ENCODE data around the gene KLRF2. TPM values are rescaled to one million over a fixed set of nuclear protein-coding genes. Genes with fewer than 3 reads are reported as not detected.

KLRF2 gene
- total RNA-seq, 3 donors from 2014 or later = not detected

DNA sequence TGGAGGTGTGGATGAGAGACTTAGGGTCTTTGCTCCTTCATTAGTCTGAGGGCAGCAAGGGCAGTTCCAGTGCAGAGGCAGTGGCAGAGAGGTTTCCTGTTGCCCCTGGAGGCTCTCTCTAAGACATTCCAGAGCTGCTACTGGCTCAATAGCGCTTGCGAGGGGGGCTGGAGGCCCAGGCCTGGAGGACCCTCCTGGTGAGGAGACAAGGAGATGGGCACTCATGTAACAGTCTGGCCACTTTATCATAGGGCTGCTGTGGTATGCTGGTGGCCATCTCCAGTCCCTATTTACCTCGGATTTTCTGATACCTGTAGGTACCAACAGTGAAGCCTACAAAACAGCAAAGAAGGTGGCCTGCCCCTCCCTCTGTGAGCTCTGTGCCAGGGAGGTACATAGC lies 38.2 kb downstream of the KLRF2 start:
- intact Hi-C loops (cut with DNase I; ENCODE audit: low total_unique reads) = no loop called here
- no peak overlapping the region for H3K4me3 ChIP-seq
- no peaks in the 10 kb centered on the region for H3K36me3 ChIP-seq
- no peaks in the 10 kb centered on the region for H3K4me1 ChIP-seq
- no peak for DNase-seq (ENCODE audit: low spot score in 2 of 2)
- peaks cover 0 to 7% of the 10 kb centered on the region in 2 donors for H3K9me3 ChIP-seq
- H3K27ac ChIP-seq = no peak overlapping the region
- no peaks in the 10 kb centered on the region for H3K27me3 ChIP-seq
- TF ChIP-seq CTCF (IDR thresholded peaks at IDR 0.05) = no peak
- TF ChIP-seq POLR2AphosphoS5 (IDR thresholded peaks at IDR 0.05) = no peak
- no peak for TF ChIP-seq POLR2A (IDR thresholded peaks at IDR 0.05)

DNA sequence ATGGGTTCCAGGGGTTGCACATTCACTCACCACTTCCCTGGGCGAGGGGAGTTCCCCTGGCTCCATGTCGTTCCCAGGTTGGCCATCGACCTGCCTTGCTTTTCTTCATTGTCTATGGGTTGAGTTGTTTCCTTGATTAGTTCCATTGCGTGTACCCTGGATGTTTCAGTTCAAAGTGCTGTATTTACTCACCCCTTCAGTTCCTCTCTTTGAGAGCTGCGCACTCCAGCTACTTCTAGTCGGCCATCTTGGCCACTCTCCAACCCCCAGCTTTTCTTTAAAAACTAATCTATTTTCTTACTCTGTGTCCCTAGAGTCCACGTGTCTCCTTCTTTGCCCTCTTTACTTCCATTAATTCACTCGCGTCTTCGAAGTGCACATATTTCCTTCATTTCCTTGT lies 39.2 kb downstream of the KLRF2 start:
- TF ChIP-seq POLR2AphosphoS5 (IDR thresholded peaks at IDR 0.05) = no peak
- no peak for TF ChIP-seq CTCF (IDR thresholded peaks at IDR 0.05)
- no peak for TF ChIP-seq POLR2A (IDR thresholded peaks at IDR 0.05)

DNA sequence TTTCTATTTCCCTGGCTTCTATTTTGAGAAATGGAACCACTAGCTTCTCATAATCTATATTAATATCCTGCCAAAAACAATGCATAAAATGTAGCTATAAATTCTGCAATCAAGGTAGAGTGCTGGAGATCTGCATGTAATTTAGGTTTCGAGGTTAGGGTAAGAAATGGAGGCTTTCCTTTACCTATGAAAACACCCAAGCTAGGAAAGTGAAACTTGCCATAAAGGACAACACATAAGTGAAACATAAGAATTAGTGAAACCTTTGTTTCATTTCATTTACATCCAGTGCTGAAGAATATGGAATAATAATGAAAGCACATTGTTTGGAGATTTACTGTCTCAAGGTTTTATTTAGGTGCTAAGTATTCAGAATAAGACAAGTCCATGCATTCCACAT lies 41.1 kb downstream of the KLRF2 start:
- H3K36me3 ChIP-seq = no peaks in the 10 kb centered on the region
- H3K27me3 ChIP-seq = no peaks in the 10 kb centered on the region
- H3K27ac ChIP-seq = no peak overlapping the region
- H3K9me3 ChIP-seq = peaks cover 0 to 7% of the 10 kb centered on the region in 2 donors
- no peak for DNase-seq (ENCODE audit: low spot score in 2 of 2)
- H3K4me1 ChIP-seq = no peaks in the 10 kb centered on the region
- TF ChIP-seq POLR2AphosphoS5 (IDR thresholded peaks at IDR 0.05) = no peak
- TF ChIP-seq CTCF (IDR thresholded peaks at IDR 0.05) = no peak
- TF ChIP-seq POLR2A (IDR thresholded peaks at IDR 0.05) = no peak
- H3K4me3 ChIP-seq = no peak overlapping the region
- intact Hi-C loops (cut with DNase I; ENCODE audit: low total_unique reads) = loop anchor here (10.0 kb wide), 1 partner anchor 108 kb away; no protein-coding TSS in a partner anchor

More for the DNA sequence above, 39.2 kb downstream of the KLRF2 start:
- Histone ChIP-seq H3K27me3 (no peaks in the 10 kb centered on the region), H3K27ac (no peak overlapping the region), H3K9me3 (peaks cover 0 to 7% of the 10 kb centered on the region in 2 donors), H3K36me3 (no peaks in the 10 kb centered on the region), H3K4me3 (no peak overlapping the region), H3K4me1 (no peaks in the 10 kb centered on the region)
- no peak for DNase-seq (ENCODE audit: low spot score in 2 of 2)
- intact Hi-C loops (cut with DNase I; ENCODE audit: low total_unique reads) = loop anchor here (10.0 kb wide), 1 partner anchor 106 kb away; no protein-coding TSS in a partner anchor

- H3K4me1 ChIP-seq = no peaks in the 10 kb centered on the region
- H3K9me3 ChIP-seq = no peaks in the 10 kb centered on the region
- H3K27ac ChIP-seq = no peak overlapping the region
- H3K27me3 ChIP-seq = no peaks in the 10 kb centered on the region
- no peak overlapping the region for H3K4me3 ChIP-seq
- intact Hi-C loops (cut with DNase I; ENCODE audit: low total_unique reads) = loop anchor here (10.0 kb wide), 1 partner anchor 111 kb away; no protein-coding TSS in a partner anchor
- TF ChIP-seq POLR2A (IDR thresholded peaks at IDR 0.05) (no peak), CTCF (IDR thresholded peaks at IDR 0.05) (peak in 1 of 3 donors; percentile 46), POLR2AphosphoS5 (IDR thresholded peaks at IDR 0.05) (no peak)
- H3K36me3 ChIP-seq = no peaks in the 10 kb centered on the region
- no peak for DNase-seq (ENCODE audit: low spot score in 2 of 2)
Observed at GRCh38 chr12:9925705-9926393, 44.6 kb downstream of the KLRF2 start.

DNA sequence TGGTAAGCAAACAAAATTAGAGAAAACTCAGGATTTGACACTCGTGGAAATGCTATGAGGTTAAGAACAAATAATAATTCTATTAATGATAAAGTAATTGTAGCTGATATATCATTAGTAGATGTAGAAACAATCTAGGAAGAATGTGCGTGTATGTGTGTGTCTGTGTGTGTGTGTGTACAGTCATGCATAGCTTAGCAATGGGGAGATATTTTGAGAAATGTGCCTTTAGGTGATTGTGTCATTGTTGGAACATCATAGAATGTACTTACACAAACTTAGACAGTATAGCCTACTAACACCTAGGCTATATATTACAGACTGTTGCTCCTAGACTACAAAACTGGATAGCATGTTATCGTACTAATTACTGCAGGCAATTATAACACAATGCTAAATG lies 45.6 kb downstream of the KLRF2 start:
- DNase-seq (ENCODE audit: low spot score in 2 of 2) = no peak
- no peaks in the 10 kb centered on the region for H3K4me1 ChIP-seq
- TF ChIP-seq CTCF (IDR thresholded peaks at IDR 0.05) (no peak), POLR2AphosphoS5 (IDR thresholded peaks at IDR 0.05) (no peak)
- no peak overlapping the region for H3K27ac ChIP-seq
- intact Hi-C loops (cut with DNase I; ENCODE audit: low total_unique reads) = loop anchor here (10.0 kb wide), 1 partner anchor 112 kb away; no protein-coding TSS in a partner anchor
- H3K27me3 ChIP-seq = no peaks in the 10 kb centered on the region
- no peak overlapping the region for H3K4me3 ChIP-seq
- no peaks in the 10 kb centered on the region for H3K9me3 ChIP-seq
- no peaks in the 10 kb centered on the region for H3K36me3 ChIP-seq
